SK-N-SH treated with all-trans-retinoic acid at 6 μM for 48 hours (cell line): ENCODE results near the gene EIF4G2.

Experiments used
- CREB5 ChIP-seq: fragments of 250-450 bp; sonication (Bioruptor Pico); IDR thresholded peaks from 2 replicates; pipeline ENCODE4 v1.5.1; 2020; ENCODE audit warnings: low read depth, mild to moderate bottlenecking, moderate library complexity
- CSDC2 ChIP-seq: fragments of 250-450 bp; sonication (Bioruptor Pico); IDR thresholded peaks from 2 replicates; pipeline ENCODE4 v1.5.0; 2020; ENCODE audit warnings: mild to moderate bottlenecking, moderate library complexity
- ESRRG ChIP-seq: fragments of 250-450 bp; sonication (Bioruptor Pico); IDR thresholded peaks from 2 replicates; pipeline ENCODE4 v1.6.1; 2021; ENCODE audit warnings: mild to moderate bottlenecking
- PATZ1 ChIP-seq: fragments of 250-450 bp; sonication (Bioruptor Pico); IDR thresholded peaks from 2 replicates; pipeline ENCODE4 v1.8.0; 2020; ENCODE audit warnings: mild to moderate bottlenecking, moderate library complexity, borderline replicate concordance
- PPARA ChIP-seq: fragments of 250-450 bp; sonication (Bioruptor Pico); IDR thresholded peaks from 2 replicates; pipeline ENCODE4 v1.5.0; 2020; ENCODE audit warnings: mild to moderate bottlenecking, borderline replicate concordance
- TOX ChIP-seq: fragments of 250-450 bp; sonication (Bioruptor Pico); IDR thresholded peaks from 2 replicates; pipeline ENCODE4 v1.8.0; 2021; ENCODE audit warnings: mild to moderate bottlenecking, moderate library complexity, borderline replicate concordance
- TSHZ2 ChIP-seq: fragments of 250-450 bp; sonication (Bioruptor Pico); IDR thresholded peaks from 2 replicates; pipeline ENCODE4 v1.5.0; 2020; ENCODE audit warnings: mild to moderate bottlenecking, moderate library complexity
- ZNF565 ChIP-seq: fragments of 450-650 bp; formaldehyde crosslinking; conservative IDR thresholded peaks from 2 replicates; pipeline ENCODE4 v1.5.0; 2020; ENCODE audit warnings: low read depth, mild to moderate bottlenecking, moderate library complexity
- ZNF70 ChIP-seq: fragments of 450-650 bp; formaldehyde crosslinking; IDR thresholded peaks from 2 replicates; pipeline ENCODE4 v1.5.0; 2020; ENCODE audit warnings: mild to moderate bottlenecking, moderate library complexity
- ZNF8 ChIP-seq: fragments of 450-650 bp; formaldehyde crosslinking; IDR thresholded peaks from 2 replicates; pipeline ENCODE4 v1.5.0; 2020; ENCODE audit warnings: mild to moderate bottlenecking, moderate library complexity

- TF ChIP-seq ZNF8 (CRISPR knock-in tag) = no peak
- TF ChIP-seq CREB5 (CRISPR knock-in tag) = no peak
- no peak for TF ChIP-seq PATZ1 (CRISPR knock-in tag)
- no peak for TF ChIP-seq CSDC2 (CRISPR knock-in tag)
- no peak for TF ChIP-seq TSHZ2
- no peak for TF ChIP-seq ZNF565 (CRISPR knock-in tag)
- TF ChIP-seq ESRRG (CRISPR knock-in tag) = no peak
- TF ChIP-seq ZNF70 (CRISPR knock-in tag) = no peak
- no peak for TF ChIP-seq PPARA (CRISPR knock-in tag)
- TF ChIP-seq TOX (CRISPR knock-in tag) = no peak
Observed at GRCh38 chr11:10797001-10797400, 11.7 kb downstream of the EIF4G2 start.
